Neural cell (in vitro differentiated cells): ENCODE measurements around the gene NLN.

ENCODE experiments used
- TF ChIP-seq, protein P1 (sequence below): fragments of 450-650 bp; IDR thresholded peaks from 2 replicates; pipeline ENCODE4 v1.5.1; 2014; ENCODE audit warnings: antibody characterized with exemption, mild to moderate bottlenecking, moderate library complexity; ENCODE audit not compliant: poor library complexity, severe bottlenecking
- TF ChIP-seq, protein P2 (sequence below): IDR thresholded peaks from 2 replicates; pipeline ENCODE4 v1.6.1; 2012; ENCODE audit warnings: borderline replicate concordance

DNA sequence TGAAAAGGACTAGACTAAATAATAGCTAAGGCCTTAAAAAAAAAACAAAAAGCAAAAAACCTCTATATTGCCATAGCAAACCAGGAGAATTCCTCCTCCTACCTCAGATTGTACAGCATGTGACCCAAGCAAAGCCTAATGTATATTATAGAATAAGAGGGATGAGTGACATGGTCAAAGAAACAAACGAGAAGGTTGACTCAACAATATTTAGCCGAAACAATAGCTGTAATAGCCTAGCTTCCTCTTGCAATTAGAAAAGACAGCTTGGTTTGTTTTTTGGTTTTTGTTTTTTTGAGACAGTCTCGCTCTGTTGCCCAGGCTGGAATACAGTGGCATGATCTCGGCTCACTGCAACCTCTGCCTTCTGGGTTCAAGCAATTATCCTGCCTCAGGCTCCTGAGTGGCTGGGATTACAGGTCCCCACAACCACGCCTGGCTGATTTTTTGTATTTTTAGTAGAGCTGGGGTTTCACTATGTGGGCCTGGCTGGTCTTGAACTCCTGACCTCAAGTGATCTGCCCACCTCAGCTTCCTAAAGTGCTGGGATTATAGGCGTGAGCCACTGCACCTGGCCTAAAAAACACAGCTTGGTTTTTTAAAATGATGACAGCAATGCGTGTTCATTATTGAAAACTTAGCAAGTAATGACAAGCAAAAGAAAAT is 5.6 kb downstream of the NLN start:
- TF ChIP-seq, protein P1, sequence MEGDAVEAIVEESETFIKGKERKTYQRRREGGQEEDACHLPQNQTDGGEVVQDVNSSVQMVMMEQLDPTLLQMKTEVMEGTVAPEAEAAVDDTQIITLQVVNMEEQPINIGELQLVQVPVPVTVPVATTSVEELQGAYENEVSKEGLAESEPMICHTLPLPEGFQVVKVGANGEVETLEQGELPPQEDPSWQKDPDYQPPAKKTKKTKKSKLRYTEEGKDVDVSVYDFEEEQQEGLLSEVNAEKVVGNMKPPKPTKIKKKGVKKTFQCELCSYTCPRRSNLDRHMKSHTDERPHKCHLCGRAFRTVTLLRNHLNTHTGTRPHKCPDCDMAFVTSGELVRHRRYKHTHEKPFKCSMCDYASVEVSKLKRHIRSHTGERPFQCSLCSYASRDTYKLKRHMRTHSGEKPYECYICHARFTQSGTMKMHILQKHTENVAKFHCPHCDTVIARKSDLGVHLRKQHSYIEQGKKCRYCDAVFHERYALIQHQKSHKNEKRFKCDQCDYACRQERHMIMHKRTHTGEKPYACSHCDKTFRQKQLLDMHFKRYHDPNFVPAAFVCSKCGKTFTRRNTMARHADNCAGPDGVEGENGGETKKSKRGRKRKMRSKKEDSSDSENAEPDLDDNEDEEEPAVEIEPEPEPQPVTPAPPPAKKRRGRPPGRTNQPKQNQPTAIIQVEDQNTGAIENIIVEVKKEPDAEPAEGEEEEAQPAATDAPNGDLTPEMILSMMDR, result no peak
- TF ChIP-seq, protein P2, sequence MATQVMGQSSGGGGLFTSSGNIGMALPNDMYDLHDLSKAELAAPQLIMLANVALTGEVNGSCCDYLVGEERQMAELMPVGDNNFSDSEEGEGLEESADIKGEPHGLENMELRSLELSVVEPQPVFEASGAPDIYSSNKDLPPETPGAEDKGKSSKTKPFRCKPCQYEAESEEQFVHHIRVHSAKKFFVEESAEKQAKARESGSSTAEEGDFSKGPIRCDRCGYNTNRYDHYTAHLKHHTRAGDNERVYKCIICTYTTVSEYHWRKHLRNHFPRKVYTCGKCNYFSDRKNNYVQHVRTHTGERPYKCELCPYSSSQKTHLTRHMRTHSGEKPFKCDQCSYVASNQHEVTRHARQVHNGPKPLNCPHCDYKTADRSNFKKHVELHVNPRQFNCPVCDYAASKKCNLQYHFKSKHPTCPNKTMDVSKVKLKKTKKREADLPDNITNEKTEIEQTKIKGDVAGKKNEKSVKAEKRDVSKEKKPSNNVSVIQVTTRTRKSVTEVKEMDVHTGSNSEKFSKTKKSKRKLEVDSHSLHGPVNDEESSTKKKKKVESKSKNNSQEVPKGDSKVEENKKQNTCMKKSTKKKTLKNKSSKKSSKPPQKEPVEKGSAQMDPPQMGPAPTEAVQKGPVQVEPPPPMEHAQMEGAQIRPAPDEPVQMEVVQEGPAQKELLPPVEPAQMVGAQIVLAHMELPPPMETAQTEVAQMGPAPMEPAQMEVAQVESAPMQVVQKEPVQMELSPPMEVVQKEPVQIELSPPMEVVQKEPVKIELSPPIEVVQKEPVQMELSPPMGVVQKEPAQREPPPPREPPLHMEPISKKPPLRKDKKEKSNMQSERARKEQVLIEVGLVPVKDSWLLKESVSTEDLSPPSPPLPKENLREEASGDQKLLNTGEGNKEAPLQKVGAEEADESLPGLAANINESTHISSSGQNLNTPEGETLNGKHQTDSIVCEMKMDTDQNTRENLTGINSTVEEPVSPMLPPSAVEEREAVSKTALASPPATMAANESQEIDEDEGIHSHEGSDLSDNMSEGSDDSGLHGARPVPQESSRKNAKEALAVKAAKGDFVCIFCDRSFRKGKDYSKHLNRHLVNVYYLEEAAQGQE, result no peak
